ENCODE data around the gene SLIT3.

SLIT3 gene

GRCh38 chr5:168886157-168886556, 414.8 kb downstream of the SLIT3 start:
- DNase-seq (ENCODE audit: low read depth): no peak

GRCh38 chr5:168885324-168886120, 415.4 kb downstream of the SLIT3 start:
- DNase-seq (ENCODE audit: low read depth): no peak

GRCh38 chr5:168883991-168884390, 416.9 kb downstream of the SLIT3 start:
- DNase-seq (ENCODE audit: low read depth): no peak

- no peak for DNase-seq (ENCODE audit: low read depth)
These were observed 417.6 kb downstream of the SLIT3 start for GRCh38 chr5:168883281-168883741.

GRCh38 chr5:168882283-168882682, 418.7 kb downstream of the SLIT3 start:
- no peak for DNase-seq (ENCODE audit: low read depth)

- DNase-seq (ENCODE audit: low read depth): no peak
These were observed 419.4 kb downstream of the SLIT3 start for GRCh38 chr5:168881427-168882149.

- DNase-seq (ENCODE audit: low read depth): no peak
These were observed 421.0 kb downstream of the SLIT3 start for GRCh38 chr5:168879929-168880328.

- no peak for DNase-seq (ENCODE audit: low read depth)
These were observed 421.6 kb downstream of the SLIT3 start for GRCh38 chr5:168879331-168879730.

- no peak for DNase-seq (ENCODE audit: low read depth)
These were observed 422.7 kb downstream of the SLIT3 start for GRCh38 chr5:168878135-168878745.

- no peak for DNase-seq (ENCODE audit: low read depth)
These were observed 423.6 kb downstream of the SLIT3 start for GRCh38 chr5:168877132-168877892.

GRCh38 chr5:168876419-168876818, 424.5 kb downstream of the SLIT3 start:
- no peak for DNase-seq (ENCODE audit: low read depth)

GRCh38 chr5:168875832-168876231, 425.1 kb downstream of the SLIT3 start:
- DNase-seq (ENCODE audit: low read depth): no peak

- DNase-seq (ENCODE audit: low read depth): no peak
These were observed 426.1 kb downstream of the SLIT3 start for GRCh38 chr5:168874713-168875380.

- no peak for DNase-seq (ENCODE audit: low read depth)
These were observed 428.7 kb downstream of the SLIT3 start for GRCh38 chr5:168872246-168872645.

- no peak for DNase-seq (ENCODE audit: low read depth)
These were observed 430.0 kb downstream of the SLIT3 start for GRCh38 chr5:168870910-168871309.

GRCh38 chr5:168869615-168870227, 431.2 kb downstream of the SLIT3 start:
- DNase-seq (ENCODE audit: low read depth): no peak

- no peak for DNase-seq (ENCODE audit: low read depth)
These were observed 433.7 kb downstream of the SLIT3 start for GRCh38 chr5:168867241-168867640.

GRCh38 chr5:168865968-168866367, 435.0 kb downstream of the SLIT3 start:
- no peak for DNase-seq (ENCODE audit: low read depth)

- no peak for DNase-seq (ENCODE audit: low read depth)
These were observed 437.9 kb downstream of the SLIT3 start for GRCh38 chr5:168863021-168863420.

- DNase-seq (ENCODE audit: low read depth): no peak
These were observed 440.4 kb downstream of the SLIT3 start for GRCh38 chr5:168860503-168860902.

- DNase-seq (ENCODE audit: low read depth): no peak
These were observed 440.9 kb downstream of the SLIT3 start for GRCh38 chr5:168860081-168860480.
